Measurements from ENCODE around the gene SFSWAP.

DNA sequence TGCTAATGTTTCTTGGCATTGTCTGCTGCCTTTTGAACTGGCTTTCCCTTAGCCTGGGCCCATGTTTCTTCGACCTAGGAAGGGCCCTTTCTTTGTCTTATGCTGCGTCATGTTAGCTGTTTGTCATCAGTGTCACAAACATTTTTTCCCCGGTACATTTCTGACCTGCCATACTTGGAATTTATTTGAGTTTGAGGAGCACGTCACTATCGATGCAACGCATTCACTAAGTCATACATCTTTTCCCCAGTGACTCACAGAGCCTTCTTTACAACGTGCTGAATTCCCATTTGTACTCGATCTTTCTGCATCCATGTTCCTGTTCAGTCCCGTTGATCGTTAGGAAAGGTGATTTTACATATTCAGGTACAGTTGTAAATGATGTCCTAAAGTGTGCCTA is 61.1 kb downstream of the SFSWAP start:
- TF ChIP-seq, protein P1, sequence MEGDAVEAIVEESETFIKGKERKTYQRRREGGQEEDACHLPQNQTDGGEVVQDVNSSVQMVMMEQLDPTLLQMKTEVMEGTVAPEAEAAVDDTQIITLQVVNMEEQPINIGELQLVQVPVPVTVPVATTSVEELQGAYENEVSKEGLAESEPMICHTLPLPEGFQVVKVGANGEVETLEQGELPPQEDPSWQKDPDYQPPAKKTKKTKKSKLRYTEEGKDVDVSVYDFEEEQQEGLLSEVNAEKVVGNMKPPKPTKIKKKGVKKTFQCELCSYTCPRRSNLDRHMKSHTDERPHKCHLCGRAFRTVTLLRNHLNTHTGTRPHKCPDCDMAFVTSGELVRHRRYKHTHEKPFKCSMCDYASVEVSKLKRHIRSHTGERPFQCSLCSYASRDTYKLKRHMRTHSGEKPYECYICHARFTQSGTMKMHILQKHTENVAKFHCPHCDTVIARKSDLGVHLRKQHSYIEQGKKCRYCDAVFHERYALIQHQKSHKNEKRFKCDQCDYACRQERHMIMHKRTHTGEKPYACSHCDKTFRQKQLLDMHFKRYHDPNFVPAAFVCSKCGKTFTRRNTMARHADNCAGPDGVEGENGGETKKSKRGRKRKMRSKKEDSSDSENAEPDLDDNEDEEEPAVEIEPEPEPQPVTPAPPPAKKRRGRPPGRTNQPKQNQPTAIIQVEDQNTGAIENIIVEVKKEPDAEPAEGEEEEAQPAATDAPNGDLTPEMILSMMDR (IDR thresholded peaks at IDR 0.05; ENCODE audit: low read depth, low read length, poor library complexity, severe bottlenecking) = no peak
- TF ChIP-seq EZH2phosphoT487 (IDR thresholded peaks at IDR 0.05; ENCODE audit: borderline replicate concordance, low read length) = no peak
